Peyer's patch (tissue), 4 donors: ENCODE measurements around the gene NCOA6. TPM values are rescaled to one million over a fixed set of nuclear protein-coding genes. Genes with fewer than 3 reads are reported as not detected.

Experiments
- DNase-seq, 3 donors: peaks; one replicate each; pipeline ENCODE4 v3.0.0-alpha.2; 2017 to 2019
- H3K27ac ChIP-seq, 4 donors: fragments of 200-600 bp; sonication (generic); one replicate each; pipeline ENCODE4 v1.5.1; 2016 to 2019
- H3K27me3 ChIP-seq, 2 donors: fragments of 200-600 bp; sonication (generic); one replicate each; pipeline ENCODE4 v1.5.1; 2019
- H3K36me3 ChIP-seq, 3 donors: fragments of 200-600 bp; sonication (generic); one replicate each; pipeline ENCODE4 v1.5.1; 2016 to 2019
- H3K4me1 ChIP-seq, 4 donors: fragments of 200-600 bp; sonication (generic); one replicate each; pipeline ENCODE4 v1.5.1; 2016 to 2019
- H3K4me3 ChIP-seq, 4 donors: fragments of 200-600 bp; sonication (generic); 1 replicate in 3 of 4; 2 replicates in 1 of 4; pipeline ENCODE4 v1.5.1; 2016 to 2019; ENCODE audit warnings: mild to moderate bottlenecking in 1 of 4
- H3K9me3 ChIP-seq, 4 donors: fragments of 200-600 bp; sonication (generic); one replicate each; pipeline ENCODE4 v1.5.1; 2016 to 2019; ENCODE audit warnings: mild to moderate bottlenecking in 1 of 4
- POLR2A ChIP-seq, 2 donors: fragments of 450-650 bp; IDR thresholded peaks; one replicate each; pipeline ENCODE4 v1.5.1; 2017; ENCODE audit warnings: antibody characterized with exemption in 2 of 2, mild to moderate bottlenecking in 2 of 2, moderate library complexity in 2 of 2
- total RNA-seq, 4 donors: library from RNA; depleted of rRNA; stranded (reverse); fragments of >200 nt; gene quantifications; one replicate each; pipeline ENCODE4 v1.1.0, GENCODE V29; 2016
- TF ChIP-seq, protein P1 (sequence below), 6 experiments: fragments of 450-650 bp in 4 of 6; fragments of 200-600 bp in 2 of 6; sonication (generic) in 1 of 6; IDR thresholded peaks; one replicate each; pipeline ENCODE4 v1.5.1; 2017 to 2019; ENCODE audit warnings: antibody characterized with exemption in 6 of 6, mild to moderate bottlenecking in 3 of 6, moderate library complexity in 1 of 6

Gene NCOA6
- total RNA-seq, 4 donors from 2014 or later: 33.8 to 58.4 (median 49.5) TPM

DNA sequence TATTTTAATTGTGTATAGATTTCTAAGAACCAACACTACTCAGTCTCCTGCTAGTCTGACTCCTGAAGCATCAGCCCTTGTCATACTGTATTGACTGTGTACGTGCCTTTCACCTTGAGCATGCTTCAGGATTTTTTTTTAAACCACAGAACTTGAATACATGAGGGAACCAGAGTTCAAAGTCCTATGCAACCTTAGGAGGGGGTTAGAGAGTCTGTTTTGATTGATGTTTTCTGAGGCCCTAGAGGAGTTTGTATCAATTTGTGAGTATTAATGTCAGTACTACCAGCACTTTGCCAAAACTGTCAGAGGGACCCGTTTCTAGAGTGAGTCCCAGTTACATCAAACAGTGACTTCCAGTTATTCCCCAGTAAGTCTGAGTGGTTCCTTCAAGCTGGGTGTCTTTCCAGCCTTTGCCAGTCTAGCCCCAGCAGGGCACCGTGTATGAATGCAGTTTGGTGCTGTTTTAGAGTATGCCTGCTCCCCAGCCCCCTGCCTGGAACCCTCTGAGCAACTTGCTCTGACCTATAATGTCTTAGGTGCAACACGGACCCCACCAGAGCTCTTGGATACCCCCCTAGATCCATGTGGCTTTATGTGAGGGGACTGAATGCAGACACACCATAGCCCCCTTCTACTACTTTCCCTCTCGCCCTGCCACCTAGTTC lies 112.8 kb downstream of the NCOA6 start:
- no peak for DNase-seq
- Histone ChIP-seq H3K27me3 (no peaks in the 10 kb centered on the region), H3K4me3 (no peak overlapping the region), H3K27ac (peak overlapping the region in 2 of 4 donors; percentile 18 to 73), H3K4me1 (peaks cover 0 to 28% (median 5%) of the 10 kb centered on the region in 4 donors), H3K9me3 (no peaks in the 10 kb centered on the region), H3K36me3 (peaks cover 0 to 17% (median 0%) of the 10 kb centered on the region in 3 donors)
- no peak for TF ChIP-seq POLR2A (IDR thresholded peaks at IDR 0.05)
- TF ChIP-seq, protein P1, sequence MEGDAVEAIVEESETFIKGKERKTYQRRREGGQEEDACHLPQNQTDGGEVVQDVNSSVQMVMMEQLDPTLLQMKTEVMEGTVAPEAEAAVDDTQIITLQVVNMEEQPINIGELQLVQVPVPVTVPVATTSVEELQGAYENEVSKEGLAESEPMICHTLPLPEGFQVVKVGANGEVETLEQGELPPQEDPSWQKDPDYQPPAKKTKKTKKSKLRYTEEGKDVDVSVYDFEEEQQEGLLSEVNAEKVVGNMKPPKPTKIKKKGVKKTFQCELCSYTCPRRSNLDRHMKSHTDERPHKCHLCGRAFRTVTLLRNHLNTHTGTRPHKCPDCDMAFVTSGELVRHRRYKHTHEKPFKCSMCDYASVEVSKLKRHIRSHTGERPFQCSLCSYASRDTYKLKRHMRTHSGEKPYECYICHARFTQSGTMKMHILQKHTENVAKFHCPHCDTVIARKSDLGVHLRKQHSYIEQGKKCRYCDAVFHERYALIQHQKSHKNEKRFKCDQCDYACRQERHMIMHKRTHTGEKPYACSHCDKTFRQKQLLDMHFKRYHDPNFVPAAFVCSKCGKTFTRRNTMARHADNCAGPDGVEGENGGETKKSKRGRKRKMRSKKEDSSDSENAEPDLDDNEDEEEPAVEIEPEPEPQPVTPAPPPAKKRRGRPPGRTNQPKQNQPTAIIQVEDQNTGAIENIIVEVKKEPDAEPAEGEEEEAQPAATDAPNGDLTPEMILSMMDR (IDR thresholded peaks at IDR 0.05): no peak

DNA sequence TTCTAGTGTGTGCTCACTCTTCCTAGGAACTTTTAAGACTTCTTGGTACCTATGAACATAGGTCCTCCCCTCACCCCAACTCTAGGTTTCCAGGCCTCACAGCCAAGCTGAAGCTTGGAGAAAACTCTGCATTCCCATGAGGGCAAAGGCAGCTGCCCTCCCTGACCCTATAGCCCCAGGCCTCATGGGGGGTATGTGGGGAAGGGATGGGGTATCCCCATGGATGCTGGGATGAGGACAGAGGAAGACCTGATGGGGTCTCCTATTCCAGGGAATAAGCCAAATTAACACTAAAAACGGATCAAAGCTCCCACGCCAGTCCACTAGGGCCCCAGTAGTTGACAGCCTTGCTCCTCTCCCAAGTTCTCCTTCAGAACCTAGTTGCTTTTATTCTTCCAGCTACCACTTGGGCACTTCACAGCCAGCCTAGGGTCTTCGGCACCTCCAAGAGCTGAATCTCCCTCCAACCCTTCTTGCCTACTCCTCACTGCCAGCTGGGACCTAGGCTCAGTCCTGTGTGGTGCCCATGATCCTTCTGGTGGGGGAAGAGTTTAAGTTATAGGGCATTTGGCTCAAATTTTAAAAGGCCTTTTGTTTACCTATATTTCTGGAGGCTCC lies 113.5 kb downstream of the NCOA6 start:
- Histone ChIP-seq H3K4me3 (no peak overlapping the region), H3K9me3 (no peaks in the 10 kb centered on the region), H3K4me1 (peaks cover 0 to 30% (median 5%) of the 10 kb centered on the region in 4 donors), H3K27ac (no peak overlapping the region), H3K27me3 (no peaks in the 10 kb centered on the region), H3K36me3 (peaks cover 0 to 14% (median 0%) of the 10 kb centered on the region in 3 donors)
- TF ChIP-seq POLR2A (IDR thresholded peaks at IDR 0.05): no peak
- TF ChIP-seq, protein P1 (IDR thresholded peaks at IDR 0.05): no peak
- DNase-seq: no peak

DNA sequence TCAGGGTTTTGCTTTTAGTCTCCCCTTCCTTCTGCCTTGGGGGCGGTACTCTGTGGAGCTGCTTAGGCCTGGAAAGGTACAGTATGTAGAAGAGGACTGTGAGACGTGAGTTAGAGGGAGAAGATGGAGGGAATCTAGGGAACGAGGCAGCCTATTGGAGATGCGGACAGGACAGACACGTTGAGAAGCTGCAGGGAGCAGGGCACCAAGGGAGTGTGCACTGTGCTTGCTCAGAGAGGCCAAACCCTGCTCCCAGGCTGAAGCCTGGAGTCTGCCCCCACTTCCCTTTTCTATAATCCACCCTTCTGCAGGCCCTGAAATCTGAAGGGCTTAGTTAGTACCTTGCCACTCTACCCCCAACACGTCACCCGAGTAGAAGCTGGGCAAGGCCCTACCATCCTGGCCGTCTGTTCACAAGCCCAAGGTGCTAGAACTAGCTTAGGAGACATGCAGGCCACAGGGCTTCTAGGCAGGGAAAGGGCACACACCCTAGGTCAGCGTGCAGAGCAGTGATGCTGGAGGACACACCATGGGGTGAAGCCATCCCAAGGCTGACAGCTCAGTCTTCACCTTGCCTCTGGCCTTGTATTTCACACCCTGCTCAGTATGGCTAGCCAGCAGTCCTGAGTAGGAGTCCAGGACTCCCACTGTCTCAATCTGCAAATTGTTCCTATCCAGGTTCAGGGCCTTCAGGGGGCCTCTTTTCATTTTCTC lies 114.4 kb downstream of the NCOA6 start:
- TF ChIP-seq, protein P1 (IDR thresholded peaks at IDR 0.05): no peak
- TF ChIP-seq POLR2A (IDR thresholded peaks at IDR 0.05): no peak
- DNase-seq: no peak

DNA sequence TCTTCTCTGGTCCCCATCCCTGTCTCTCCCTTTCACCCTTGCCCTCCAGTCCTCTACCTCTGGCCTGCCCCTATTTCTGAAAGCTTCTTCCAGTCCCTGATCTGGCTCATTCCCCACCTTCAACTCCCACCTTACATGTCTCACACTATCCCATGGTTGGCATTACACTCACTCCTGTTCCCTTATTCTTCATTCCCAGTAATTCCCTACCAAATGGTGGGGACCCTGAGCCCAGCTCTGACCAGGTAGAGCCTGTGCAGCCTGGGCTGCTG lies 114.9 kb downstream of the NCOA6 start:
- H3K9me3 ChIP-seq: no peaks in the 10 kb centered on the region
- H3K36me3 ChIP-seq: peaks cover 0 to 8% (median 0%) of the 10 kb centered on the region in 3 donors
- DNase-seq: no peak
- peak overlapping the region in 1 of 4 donors; percentile 64 for H3K4me3 ChIP-seq
- no peak overlapping the region for H3K27ac ChIP-seq
- no peaks in the 10 kb centered on the region for H3K27me3 ChIP-seq
- peaks cover 0 to 45% (median 5%) of the 10 kb centered on the region in 4 donors for H3K4me1 ChIP-seq
- no peak for TF ChIP-seq POLR2A (IDR thresholded peaks at IDR 0.05)
- TF ChIP-seq, protein P1 (IDR thresholded peaks at IDR 0.05): no peak

More for the DNA sequence above, 114.4 kb downstream of the NCOA6 start:
- peaks cover 0 to 40% (median 5%) of the 10 kb centered on the region in 4 donors for H3K4me1 ChIP-seq
- no peak overlapping the region for H3K27ac ChIP-seq
- H3K27me3 ChIP-seq: no peaks in the 10 kb centered on the region
- H3K36me3 ChIP-seq: peaks cover 0 to 13% (median 0%) of the 10 kb centered on the region in 3 donors
- no peak overlapping the region for H3K4me3 ChIP-seq
- H3K9me3 ChIP-seq: no peaks in the 10 kb centered on the region

DNA sequence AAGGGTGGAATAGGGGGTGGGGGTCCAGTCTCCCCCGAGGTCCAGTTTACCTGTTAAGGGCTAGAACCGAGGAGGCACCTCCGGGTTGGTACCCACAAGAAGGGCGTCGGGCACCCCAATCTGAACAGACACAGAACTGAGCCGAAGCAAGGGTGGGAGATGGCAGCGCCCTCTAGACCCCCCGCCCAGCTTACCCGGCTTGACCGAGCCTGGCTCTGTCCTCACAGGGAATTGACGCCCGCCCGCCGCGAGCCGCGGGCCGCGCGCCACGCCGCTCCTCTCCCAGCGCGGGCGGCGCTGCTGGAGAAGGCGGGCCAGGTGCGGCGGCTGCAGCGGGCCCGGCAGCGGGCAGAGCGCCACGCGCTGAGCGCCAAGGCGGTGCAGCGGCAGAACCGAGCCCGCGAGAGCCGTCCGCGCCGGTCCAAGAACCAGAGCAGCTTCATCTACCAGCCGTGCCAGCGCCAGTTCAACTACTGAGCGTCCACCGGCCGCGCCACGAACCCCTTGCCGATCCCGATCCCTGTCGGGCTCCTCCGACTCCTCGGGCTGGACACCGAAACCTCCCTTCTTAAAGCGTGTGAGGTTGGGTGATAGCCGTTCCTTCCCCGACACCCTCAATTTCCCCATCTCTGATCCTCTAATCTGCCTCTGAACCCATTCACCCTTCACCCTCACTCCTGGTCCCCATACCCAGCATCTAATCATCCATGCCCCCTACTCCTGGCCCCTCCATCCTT lies 115.5 kb downstream of the NCOA6 start:
- Histone ChIP-seq H3K27ac (peak overlapping the region; percentile 71 to 91 (median 82)), H3K9me3 (no peaks in the 10 kb centered on the region), H3K36me3 (peaks cover 0 to 7% (median 0%) of the 10 kb centered on the region in 3 donors), H3K27me3 (no peaks in the 10 kb centered on the region), H3K4me3 (peak overlapping the region; percentile 61 to 86 (median 69)), H3K4me1 (peaks cover 0 to 50% (median 6%) of the 10 kb centered on the region in 4 donors)
- DNase-seq: peak in 2 of 3 donors; percentile 30 to 81
- no peak for TF ChIP-seq POLR2A (IDR thresholded peaks at IDR 0.05)
- TF ChIP-seq, protein P1 (IDR thresholded peaks at IDR 0.05): peak in 4 of 6 experiments; percentile 25 to 28 (median 27)
